HepG2 (cell line): ENCODE measurements around the gene HK2. TPM values are rescaled to one million over a fixed set of nuclear protein-coding genes. Genes with fewer than 3 reads are reported as not detected.

ENCODE experiments used
- ATAC-seq: fragments of 200-7000 bp; cut with Tn5 transposase; 3 replicates; pipeline ENCODE4 v1.9.1; 2020; ENCODE audit warnings: mild to moderate bottlenecking, moderate library complexity
- BruUV-seq: library from RNA; stranded (reverse); fragments of 400-500 nt; replicated peaks from 2 replicates; lab custom pipeline; 2021; lab: Mats Ljungman, UMichigan
- CTCF ChIA-PET: fragments of 300-600 bp; formaldehyde crosslinking; extraction: SDS; loops from one replicate; lab custom pipeline; 2021; ENCODE audit warnings: low total read pairs, inconsistent platforms, low intra/inter-chr PET ratio; lab: Yijun Ruan, JAX
- POLR2A ChIA-PET: fragments of 350-600 bp; sonication (Branson Sonifier 250); formaldehyde crosslinking; loops from one replicate; lab custom pipeline; 2020; ENCODE audit warnings: antibody characterized with exemption, inconsistent platforms; lab: Yijun Ruan, JAX
- DNase-seq: peaks from one replicate; pipeline ENCODE4 v3.0.0-alpha.2; 2015; ENCODE audit warnings: low spot score
- FAIRE-seq: peaks from 3 replicates; lab custom pipeline; 2011; peaks lifted over from hg19 to GRCh38; lab: Jason Lieb, UNC
- H2AFZ ChIP-seq: one replicate; pipeline ENCODE4 v1.6.1; 2011; ENCODE audit warnings: low read length, inconsistent platforms
- H3K27ac ChIP-seq: fragments of 300-600 bp; 3 replicates; pipeline ENCODE4 v1.8.0; 2011; ENCODE audit warnings: mixed run types, mild to moderate bottlenecking, mixed read lengths, low read length, inconsistent platforms; ENCODE audit not compliant: insufficient read depth; ENCODE audit errors: extremely low read length
- H3K27me3 ChIP-seq, 2 experiments: fragments of 200-600 bp in 1 of 2; 2 replicates in 1 of 2; 3 replicates in 1 of 2; pipeline versions ENCODE4 v1.6.0 to v1.8.0; 2011; ENCODE audit warnings: low read length in 2 of 2, mild to moderate bottlenecking in 2 of 2, moderate library complexity in 2 of 2, inconsistent platforms in 1 of 2; ENCODE audit not compliant: insufficient read depth in 2 of 2, control insufficient read depth in 1 of 2
- H3K36me3 ChIP-seq, 2 experiments: fragments of 200-600 bp in 1 of 2; replicated peaks in 1 of 2; 2 replicates in 1 of 2; 3 replicates in 1 of 2; pipeline versions ENCODE4 v1.5.1 to v1.8.0; 2011; ENCODE audit warnings: low read length in 2 of 2, inconsistent platforms in 1 of 2; ENCODE audit not compliant: insufficient read depth in 2 of 2, control insufficient read depth in 1 of 2
- H3K4me1 ChIP-seq: 2 replicates; pipeline ENCODE4 v1.5.1; 2012; ENCODE audit warnings: low read length, inconsistent platforms; ENCODE audit not compliant: insufficient read depth
- H3K4me2 ChIP-seq: 2 replicates; pipeline ENCODE4 v1.6.0; 2011; ENCODE audit warnings: low read depth, low read length, inconsistent platforms
- H3K4me3 ChIP-seq, 3 experiments: fragments of 200-600 bp in 1 of 3; sonication (generic), shearing (Covaris generic) in 1 of 3; replicated peaks in 1 of 3; 2 replicates each; pipeline ENCODE4 v1.5.1; 2011 to 2016; ENCODE audit warnings: low read length in 3 of 3, inconsistent platforms in 2 of 3, low read depth in 2 of 3, mild to moderate bottlenecking in 2 of 3, control low read depth in 1 of 3, mixed read lengths in 1 of 3; ENCODE audit not compliant: insufficient read depth in 1 of 3
- H3K79me2 ChIP-seq: one replicate; pipeline ENCODE4 v1.6.1; 2011; ENCODE audit warnings: low read length, inconsistent platforms; ENCODE audit not compliant: insufficient read depth
- H3K9ac ChIP-seq: 2 replicates; pipeline ENCODE4 v1.6.0; 2011; ENCODE audit warnings: mild to moderate bottlenecking, low read depth, low read length, inconsistent platforms; ENCODE audit not compliant: insufficient read depth
- H3K9me3 ChIP-seq: 2 replicates; pipeline ENCODE4 v1.5.1; 2012; ENCODE audit warnings: mild to moderate bottlenecking, low read length
- H4K20me1 ChIP-seq: 2 replicates; pipeline ENCODE4 v1.6.0; 2011; ENCODE audit warnings: inconsistent platforms, mild to moderate bottlenecking, low read length, moderate library complexity; ENCODE audit not compliant: insufficient read depth
- HDAC6 ChIP-seq: fragments of 200-600 bp; sonication (generic); IDR thresholded peaks from 2 replicates; pipeline ENCODE4 v1.7.0; 2017; ENCODE audit warnings: mild to moderate bottlenecking, antibody characterized with exemption, low read length, low read depth
- HOXA5 ChIP-seq: sonication (generic); formaldehyde crosslinking; IDR thresholded peaks from 2 replicates; pipeline ENCODE4 v1.4.0; 2020; ENCODE audit warnings: missing genetic modification reagents
- MED1 ChIP-seq: sonication (generic); formaldehyde crosslinking; IDR thresholded peaks from 2 replicates; pipeline ENCODE4 v1.4.0; 2020; ENCODE audit warnings: missing genetic modification reagents
- PHF20 ChIP-seq: sonication (generic); formaldehyde crosslinking; IDR thresholded peaks from 2 replicates; pipeline ENCODE4 v1.5.0; 2020; ENCODE audit warnings: mild to moderate bottlenecking, missing genetic modification reagents
- ZNF329 ChIP-seq: sonication (generic); formaldehyde crosslinking; IDR thresholded peaks from 2 replicates; pipeline ENCODE4 v1.9.0; 2021; ENCODE audit warnings: low read depth, mild to moderate bottlenecking, missing genetic modification reagents
- ZNF468 ChIP-seq: sonication (generic); formaldehyde crosslinking; IDR thresholded peaks from 2 replicates; pipeline ENCODE4 v1.8.0; 2022; ENCODE audit warnings: mild to moderate bottlenecking, moderate library complexity, missing genetic modification reagents
- ZSCAN5A ChIP-seq: sonication (generic); formaldehyde crosslinking; IDR thresholded peaks from 2 replicates; pipeline ENCODE4 v1.8.0; 2022; ENCODE audit warnings: mild to moderate bottlenecking, missing genetic modification reagents, borderline replicate concordance
- WGBS: methylation state at CpG from one replicate; pipeline ENCODE4 v1.1.6; 2017; ENCODE audit warnings: low lambda C conversion rate; 5-methylcytosine and 5-hydroxymethylcytosine counted together
- in situ Hi-C: cut with HindIII; loops from 2 replicates; pipeline ENCODE4 v1.10.0; 2017; ENCODE audit warnings: low pct_unique_long_range_greater_than_20kb; ENCODE audit not compliant: extremely low pct_ligation_motif_present
- intact Hi-C: fragments of 100-400 bp; cut with micrococcal nuclease; formaldehyde crosslinking; loops from one replicate; pipeline ENCODE4 v1.10.0; 2022; ENCODE audit not compliant: unreplicated experiment
- polyA plus RNA-seq, 8 experiments: library from polyadenylated mRNA; depleted of rRNA in 3 of 8; stranded (reverse) in 7 of 8; unstranded in 1 of 8; fragments of >200 nt; fragmentation: Illumina TruSeq in 4 of 8; extraction: Trizol in 4 of 8; gene quantifications; 2 replicates each; pipeline versions ENCODE4 v1.2.1 to v1.2.3, GENCODE V29; 2011 to 2016; ENCODE audit warnings: low read depth in 4 of 8, missing spikeins in 1 of 8, mixed read lengths in 1 of 8; ENCODE audit not compliant: insufficient read depth in 1 of 8
- total RNA-seq, 5 experiments: library from RNA; depleted of rRNA; stranded (reverse); fragments of >200 nt; fragmentation: Illumina TruSeq; extraction: Trizol; gene quantifications; 2 replicates each; pipeline ENCODE4 v1.2.3, GENCODE V29; 2016; ENCODE audit warnings: low read depth in 1 of 5

The HK2 gene
- total and polyA plus RNA-seq, 2 of the 13 experiments (the other 11 are each of a cell fraction or from before 2014, with no cell fraction given): 13.2 to 101 TPM

- TF ChIP-seq ZSCAN5A: no peak
- TF ChIP-seq, all 625 proteins: peak for 14
Observed at GRCh38 chr2:74925361-74925786, 91.4 kb downstream of the HK2 start (continued).

- Histone ChIP-seq H3K36me3 (peaks cover 12 to 27% of the 10 kb centered on the region in 2 experiments), H3K9ac (no peak overlapping the region), H4K20me1 (no peaks in the 10 kb centered on the region), H3K27me3 (no peaks in the 10 kb centered on the region), H3K4me1 (peaks cover 34% of the 10 kb centered on the region), H3K79me2 (no peaks in the 10 kb centered on the region), H3K4me2 (no peak overlapping the region), H2AFZ (no peak overlapping the region), H3K4me3 (no peak overlapping the region), H3K9me3 (no peaks in the 10 kb centered on the region), H3K27ac (no peak overlapping the region)
- no peak for DNase-seq
- BruUV-seq: no TSS peak
- no peak for ATAC-seq
- ChIA-PET POLR2A (no interaction called here), CTCF (no interaction called here)
- in situ Hi-C loops: no loop called here
- 97% methylated on average over 5 of the region's 5 CpGs for WGBS
- FAIRE-seq: no peak
- TF ChIP-seq MED1 (CRISPR knock-in tag): no peak
- no peak for TF ChIP-seq ZNF329 (CRISPR knock-in tag)
- TF ChIP-seq ZNF468 (CRISPR knock-in tag): no peak
- TF ChIP-seq HOXA5 (CRISPR knock-in tag): no peak
- TF ChIP-seq HDAC6: no peak
- TF ChIP-seq PHF20 (CRISPR knock-in tag): no peak
- intact Hi-C loops: no loop called here
Observed at GRCh38 chr2:74927621-74928020, 93.7 kb downstream of the HK2 start.
